HL-60 (cell line): Measurements from ENCODE around the gene JAK1.

Source experiments
- GABPA ChIP-seq: IDR thresholded peaks from 2 replicates; pipeline ENCODE4 v1.6.1; 2012; ENCODE audit warnings: low read depth
- REST ChIP-seq: IDR thresholded peaks from 2 replicates; pipeline ENCODE4 v1.6.1; 2012; ENCODE audit warnings: low read depth; ENCODE audit not compliant: insufficient replicate concordance
- TF ChIP-seq, protein P1 (sequence below): IDR thresholded peaks from one replicate; pipeline ENCODE4 v1.5.1; 2011; ENCODE audit warnings: low read length, control low read depth, inconsistent platforms; ENCODE audit not compliant: insufficient read depth

DNA sequence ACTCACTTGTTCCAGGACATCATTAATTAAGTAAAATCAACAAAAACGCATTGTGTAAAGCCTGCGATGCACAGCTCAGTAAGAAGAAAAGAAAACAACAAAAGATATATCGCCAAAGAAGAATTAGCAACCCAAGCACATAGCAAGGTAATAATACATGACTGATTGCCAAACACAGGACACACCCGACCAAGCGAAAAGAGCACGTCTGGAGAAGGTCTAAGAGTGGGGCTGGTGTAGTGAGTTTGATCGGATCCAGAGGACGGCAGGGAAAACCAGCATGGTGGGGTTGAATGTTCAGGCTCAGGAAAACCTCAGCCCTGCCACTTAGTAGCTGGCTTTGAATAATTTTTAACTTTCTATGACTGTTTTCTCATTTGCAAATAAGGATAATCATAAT is 69.8 kb downstream of the JAK1 start:
- TF ChIP-seq, protein P1, sequence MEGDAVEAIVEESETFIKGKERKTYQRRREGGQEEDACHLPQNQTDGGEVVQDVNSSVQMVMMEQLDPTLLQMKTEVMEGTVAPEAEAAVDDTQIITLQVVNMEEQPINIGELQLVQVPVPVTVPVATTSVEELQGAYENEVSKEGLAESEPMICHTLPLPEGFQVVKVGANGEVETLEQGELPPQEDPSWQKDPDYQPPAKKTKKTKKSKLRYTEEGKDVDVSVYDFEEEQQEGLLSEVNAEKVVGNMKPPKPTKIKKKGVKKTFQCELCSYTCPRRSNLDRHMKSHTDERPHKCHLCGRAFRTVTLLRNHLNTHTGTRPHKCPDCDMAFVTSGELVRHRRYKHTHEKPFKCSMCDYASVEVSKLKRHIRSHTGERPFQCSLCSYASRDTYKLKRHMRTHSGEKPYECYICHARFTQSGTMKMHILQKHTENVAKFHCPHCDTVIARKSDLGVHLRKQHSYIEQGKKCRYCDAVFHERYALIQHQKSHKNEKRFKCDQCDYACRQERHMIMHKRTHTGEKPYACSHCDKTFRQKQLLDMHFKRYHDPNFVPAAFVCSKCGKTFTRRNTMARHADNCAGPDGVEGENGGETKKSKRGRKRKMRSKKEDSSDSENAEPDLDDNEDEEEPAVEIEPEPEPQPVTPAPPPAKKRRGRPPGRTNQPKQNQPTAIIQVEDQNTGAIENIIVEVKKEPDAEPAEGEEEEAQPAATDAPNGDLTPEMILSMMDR = no peak
- TF ChIP-seq GABPA (no peak), REST (no peak)
